CD4-positive, alpha-beta T cell treated with Interleukin-2 at 100 ng/mL for 4 hours (primary cell): ENCODE data around the gene SLC1A5.
"Not testable (repeated sequence)": the region's sequence is repeated elsewhere in the genome, so short reads cannot be mapped to it uniquely, and the experiment has no call there.

ENCODE experiments used
- DNase-seq: peaks from one replicate; pipeline ENCODE4 v3.0.0-alpha.2; 2020; ENCODE audit warnings: low spot score

SLC1A5 gene

DNA sequence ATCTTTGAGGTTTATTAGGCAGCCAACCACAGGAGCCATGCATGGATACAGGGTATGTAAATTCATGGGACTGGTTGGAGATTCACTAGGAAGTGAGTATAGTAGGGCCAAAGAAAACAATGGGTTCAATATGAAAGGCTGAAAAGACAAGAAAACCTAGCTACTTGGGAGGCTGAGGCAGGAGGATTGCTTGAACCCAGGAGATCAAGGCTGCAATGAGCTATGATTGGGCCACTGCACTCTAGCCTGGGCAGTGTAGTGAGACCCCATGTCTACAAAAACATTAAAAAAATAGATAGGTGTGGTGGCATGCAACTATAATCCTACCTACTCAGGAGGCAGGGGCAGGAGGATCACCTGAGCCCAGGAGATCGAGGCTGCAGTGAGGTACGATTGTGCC is 10.3 kb upstream of the SLC1A5 start:
- DNase-seq = no peak

DNA sequence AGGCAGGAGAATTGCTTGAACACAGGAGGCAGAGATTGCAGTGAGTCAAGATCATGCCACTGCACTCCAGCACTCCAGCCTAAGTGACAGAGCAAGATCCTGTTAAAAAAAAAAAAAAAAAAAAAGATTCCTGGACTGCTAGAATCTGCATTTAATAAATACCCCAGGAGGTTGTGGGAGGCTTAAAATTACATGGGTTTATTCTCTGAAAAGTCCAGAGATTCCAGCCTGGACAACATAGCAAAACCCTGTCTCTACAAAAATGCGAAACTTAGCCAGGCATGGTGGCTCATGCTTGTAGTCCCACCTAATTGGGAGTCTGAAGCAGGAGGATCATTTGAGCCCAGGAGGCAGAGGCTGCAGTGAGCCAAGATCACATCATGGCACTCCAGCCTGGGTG is 9.5 kb upstream of the SLC1A5 start:
- no peak for DNase-seq

DNA sequence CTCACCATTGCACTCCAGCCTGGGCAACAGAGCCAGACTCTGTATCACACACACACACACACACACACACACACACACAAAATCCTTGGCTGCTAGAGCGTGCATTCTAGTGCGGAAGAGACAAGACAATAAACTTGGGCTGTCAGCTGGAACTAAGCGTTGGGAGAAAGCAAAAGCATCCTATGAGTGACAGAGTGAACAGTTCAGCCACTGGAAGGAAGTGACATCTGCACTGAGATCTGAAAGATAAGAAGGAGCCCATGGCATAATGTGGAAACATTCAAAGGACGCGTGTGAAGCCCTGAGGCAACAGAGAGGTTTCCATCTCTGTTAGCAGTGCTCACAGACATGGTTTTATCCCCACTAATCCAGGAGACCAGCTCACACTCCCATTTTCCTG is 3.5 kb upstream of the SLC1A5 start:
- DNase-seq = peak; percentile 56

DNA sequence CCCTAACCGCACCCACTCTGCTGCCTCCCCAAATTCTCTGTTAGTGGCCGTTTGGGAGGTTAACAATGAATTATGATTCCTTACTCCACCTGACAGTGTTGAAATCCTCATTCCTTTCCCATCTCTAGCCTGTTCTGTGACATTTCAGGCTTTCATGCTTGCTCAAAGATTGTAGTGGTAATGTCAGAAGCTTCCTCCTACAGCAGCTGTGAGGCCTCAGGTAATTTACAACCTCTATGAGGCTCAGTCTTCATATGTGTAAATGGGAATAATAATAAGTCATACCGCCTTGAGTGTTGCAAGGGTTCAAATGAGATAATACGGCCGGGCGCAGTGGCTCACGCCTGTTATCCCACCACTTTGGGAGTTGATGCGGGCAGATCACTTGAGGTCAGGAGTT is 977 bp upstream of the SLC1A5 start:
- no peak for DNase-seq

DNA sequence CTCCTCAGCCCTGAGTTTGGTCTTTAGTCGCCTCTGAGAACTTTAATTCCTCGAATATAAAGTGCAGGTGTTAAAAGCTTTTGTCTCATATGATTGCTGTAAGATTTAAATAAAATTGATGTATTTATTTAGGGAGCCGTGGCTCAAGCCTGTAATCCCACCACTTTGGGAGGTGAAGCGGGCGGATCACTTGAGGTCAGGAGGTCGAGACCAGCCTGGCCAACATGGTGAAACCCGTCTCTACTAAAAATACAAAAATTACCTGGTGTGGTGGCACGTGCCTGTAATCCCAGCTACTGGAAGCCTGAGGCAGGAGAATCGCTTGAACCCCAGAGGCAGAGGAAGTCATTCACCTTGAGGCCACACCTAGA is 559 bp upstream of the SLC1A5 start:
- no peak for DNase-seq

DNA sequence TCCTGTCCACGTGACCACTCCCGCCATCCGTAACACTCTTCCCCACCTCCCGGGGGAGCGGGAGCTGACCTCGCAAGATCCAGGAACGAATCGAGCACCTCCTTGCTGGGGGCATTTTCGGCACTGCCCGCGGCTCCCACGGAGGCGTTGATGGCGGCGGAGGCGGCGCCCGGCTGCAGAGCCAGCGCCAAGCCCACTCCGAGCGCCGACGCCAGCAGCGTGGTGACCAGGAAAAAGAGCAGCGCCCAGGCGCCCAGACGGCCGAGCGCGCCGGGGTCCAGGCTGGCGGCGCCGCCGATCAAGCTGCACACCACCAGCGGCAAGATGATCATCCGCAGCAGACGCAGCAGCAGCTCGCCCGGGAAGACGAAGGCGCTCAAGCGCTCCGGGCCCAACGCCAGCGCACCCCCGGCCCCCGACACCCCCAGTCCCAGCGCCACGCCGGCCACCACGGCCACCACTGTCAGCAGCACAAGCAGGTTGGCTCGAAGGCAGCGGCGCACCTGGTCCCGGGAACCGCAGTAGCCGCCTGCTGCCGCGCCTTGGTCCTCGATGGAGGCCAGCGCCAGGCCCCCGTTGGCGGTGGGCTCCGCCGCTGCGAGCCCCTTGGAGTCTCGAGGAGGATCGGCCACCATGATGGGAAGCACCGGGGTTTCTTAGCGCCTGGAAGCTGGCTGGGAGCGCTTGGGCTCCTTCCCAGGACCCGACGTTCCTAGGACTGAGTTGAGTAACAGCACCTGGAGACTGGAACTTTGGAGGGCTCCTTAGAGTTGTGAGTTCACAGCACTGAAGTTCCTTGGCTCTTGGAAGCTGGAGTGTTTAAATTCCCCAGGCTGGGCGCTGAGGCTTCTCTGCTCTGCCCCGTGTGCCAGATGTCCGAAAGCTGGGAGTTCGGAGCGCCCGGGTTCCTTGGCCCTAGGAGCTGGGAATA is 798 bp downstream of the SLC1A5 start:
- no peak for DNase-seq

DNA sequence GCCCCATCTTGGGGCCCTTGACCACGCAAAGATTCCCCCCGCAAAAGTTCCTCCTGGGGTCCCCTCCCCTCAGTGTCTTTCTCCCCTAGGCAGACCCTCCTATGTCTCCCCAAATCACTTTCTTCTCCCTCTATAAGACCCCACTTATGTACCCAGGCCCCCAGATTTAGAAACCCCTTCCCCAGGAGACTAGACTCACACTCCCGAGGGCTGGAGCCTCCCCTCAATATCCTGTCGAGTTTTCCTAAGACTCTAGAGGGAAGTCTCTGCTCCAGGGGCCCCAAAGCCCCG is 1.4 kb downstream of the SLC1A5 start:
- no peak for DNase-seq

DNA sequence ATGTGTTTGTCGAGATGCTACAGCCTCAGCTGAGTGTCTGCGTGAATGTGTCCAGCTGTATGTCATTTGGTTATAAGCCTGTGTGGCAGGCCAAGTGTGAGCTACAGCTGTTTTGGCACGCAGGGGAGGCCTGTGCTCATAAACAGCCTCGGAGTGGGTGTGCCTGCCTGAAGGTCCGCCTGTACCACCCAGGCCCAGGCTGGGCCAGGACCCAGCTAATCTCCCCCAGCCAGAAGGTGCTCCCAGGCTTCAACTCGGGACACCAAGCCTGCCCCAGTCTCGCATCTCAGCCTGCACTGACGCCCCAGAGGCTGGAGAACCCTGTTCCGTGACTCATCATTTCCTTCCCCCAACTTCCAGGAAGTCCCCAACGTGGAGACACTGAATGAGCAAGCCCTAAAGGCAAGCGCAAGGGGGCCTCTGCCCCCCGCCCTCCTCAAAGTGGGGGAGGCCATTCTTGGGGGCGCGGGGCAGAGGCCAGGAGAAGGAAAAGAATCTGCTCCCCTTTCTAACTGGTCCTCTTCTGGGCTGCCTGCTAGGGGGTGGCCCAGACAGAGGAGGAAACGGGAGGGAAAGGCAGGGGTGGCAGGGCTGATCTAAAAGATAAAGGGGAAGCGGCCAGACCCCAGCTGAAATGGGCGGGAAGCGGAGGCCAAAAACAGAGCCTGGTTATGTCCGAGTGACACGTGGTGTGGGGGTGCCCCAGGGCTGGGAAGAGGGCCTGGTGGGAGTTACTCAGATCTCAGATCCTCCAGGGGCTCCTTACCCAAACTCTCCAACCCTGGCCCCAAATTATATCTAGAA is 2.0 kb downstream of the SLC1A5 start:
- DNase-seq = peak; percentile 91

DNA sequence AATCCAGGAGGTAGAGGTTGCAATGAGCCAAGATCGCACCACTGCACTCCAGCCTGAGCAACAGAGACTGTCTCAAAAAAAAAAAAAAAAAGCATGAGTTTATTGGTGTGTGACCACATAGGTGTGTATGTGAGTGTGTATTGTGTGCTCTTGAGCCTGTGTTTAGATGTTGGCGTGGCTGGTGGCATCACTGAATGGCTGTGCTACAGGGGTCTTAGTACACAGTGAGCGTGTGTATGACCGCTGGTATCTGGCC is 2.5 kb downstream of the SLC1A5 start:
- DNase-seq = peak; percentile 18

DNA sequence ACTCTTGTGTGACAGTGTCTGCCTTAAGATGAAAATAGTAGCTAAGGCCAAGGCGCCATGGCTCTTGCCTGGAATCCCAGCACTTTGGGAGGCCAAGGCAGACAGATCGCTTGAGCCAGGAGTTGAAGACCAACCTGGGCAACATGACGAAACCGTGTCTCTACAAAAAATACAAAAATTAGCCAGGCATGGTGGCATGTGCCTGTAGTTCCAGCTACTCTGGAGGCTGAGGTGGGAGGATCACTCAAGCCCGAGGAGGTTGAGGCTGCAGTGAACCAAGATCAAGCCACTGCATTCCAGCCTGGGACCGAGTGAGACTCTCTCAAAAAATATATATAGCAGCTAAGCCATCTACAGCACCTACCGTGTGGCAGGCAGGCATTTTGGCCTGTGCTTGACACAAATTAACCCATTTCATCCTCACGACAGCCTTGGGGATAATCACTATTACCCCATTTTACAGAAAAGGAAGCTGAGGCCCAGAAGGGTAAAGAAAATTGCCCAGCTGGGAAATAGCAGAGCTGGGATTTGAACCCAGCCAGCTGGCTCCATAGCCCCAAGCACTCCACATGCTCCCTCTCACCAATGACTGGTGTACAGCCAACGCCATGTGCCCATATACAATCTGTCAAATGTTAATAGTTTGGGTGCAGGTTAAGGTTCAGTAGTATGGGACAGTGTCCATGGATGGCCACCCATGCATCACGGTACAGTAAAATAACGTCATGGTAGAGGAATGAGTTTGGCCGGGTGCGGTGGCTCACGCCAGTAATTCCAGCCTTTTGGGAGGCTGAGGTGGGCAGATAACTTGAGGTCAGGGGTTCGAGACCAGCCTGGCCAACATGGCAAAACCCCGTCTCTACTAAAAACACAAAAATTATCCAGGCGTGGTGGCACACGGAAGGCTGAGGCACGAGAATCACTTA is 3.1 kb downstream of the SLC1A5 start:
- no peak for DNase-seq

DNA sequence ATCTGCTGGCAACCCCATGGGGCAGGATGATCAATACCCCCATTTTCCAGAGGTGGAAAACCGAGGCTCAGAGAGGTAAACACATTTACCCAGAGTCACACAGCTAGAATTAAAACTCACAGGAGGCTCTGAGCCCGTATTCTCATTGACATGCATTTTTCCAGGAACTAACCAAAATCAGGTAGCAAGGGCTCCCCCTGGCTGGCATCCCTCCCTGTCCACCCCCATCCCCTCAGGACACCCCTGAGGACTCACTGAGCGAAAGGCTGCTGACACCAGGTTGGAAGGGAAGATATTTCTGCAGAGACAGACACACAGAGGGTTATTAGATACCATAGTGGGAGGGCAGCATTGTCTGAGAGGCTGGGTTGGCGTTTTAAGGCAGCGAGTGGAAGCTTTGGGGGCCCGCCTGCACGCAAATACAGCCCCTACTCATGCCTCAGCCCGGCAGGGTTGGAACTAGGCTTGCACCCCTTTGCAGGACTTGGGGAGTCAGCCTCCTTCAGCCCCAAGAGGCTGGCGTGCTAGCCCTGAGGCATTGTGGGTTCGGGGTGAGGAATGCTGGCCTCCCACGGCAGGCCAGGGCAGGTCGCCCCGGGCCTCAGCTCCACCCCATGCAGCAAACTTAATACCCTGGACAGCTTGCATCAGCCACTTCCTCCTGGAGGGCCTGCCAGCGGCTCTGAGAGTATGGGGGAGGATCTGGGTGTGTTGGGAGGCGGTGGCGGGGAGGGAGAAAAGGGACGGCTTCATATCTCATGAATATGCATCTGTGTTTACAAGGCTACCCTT is 3.9 kb downstream of the SLC1A5 start:
- DNase-seq = peak; percentile 43

DNA sequence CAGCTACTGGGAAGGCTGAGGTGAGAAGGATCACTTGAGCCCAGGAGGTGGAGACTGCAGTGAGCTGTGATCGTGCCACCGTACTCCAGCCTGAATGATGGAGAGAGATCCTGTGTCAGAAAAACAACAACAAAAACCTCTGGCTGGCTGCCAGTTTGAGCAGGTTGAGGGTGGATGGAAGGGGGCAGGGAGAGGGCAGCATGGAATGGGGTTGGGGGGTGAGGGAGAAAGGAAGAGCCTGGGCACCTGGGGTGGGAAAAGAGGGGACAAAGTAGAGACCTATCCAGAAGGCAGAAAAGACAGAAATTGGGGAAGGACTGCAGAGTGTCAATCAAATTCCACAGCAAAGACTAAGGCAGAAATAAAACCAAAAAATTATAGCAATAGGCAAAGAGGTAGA is 4.7 kb downstream of the SLC1A5 start:
- no peak for DNase-seq

DNA sequence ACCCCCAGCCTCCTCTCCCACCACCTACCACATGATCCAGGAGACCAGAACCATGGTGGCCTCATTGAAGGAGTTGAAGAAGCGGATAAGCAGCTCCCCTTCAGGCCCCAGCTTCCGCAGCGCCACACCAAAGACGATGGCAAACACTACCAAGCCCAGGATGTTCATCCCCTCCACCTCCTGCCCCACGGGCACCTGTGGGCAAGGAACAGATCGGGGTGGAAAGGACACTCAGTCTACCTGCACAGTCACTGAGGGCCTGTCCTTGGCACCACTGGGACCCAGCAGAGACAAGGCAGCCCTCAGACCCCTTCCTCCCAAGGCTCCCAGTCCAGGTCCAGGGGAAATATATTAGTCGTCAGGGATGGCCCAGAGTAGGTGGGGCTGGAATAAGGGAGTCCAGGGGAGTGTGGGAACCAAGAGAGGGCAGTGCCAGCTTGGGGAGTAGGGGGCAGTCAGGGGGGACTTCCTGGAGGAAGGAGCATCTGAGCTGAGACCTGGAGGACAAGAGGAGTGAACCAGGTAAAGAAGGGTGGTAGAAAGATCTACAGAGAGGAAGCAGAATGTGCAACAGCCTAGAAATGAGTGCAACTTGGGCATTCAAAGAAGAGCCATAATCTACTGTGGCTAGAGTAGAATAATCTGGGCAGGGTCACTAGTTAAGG is 5.9 kb downstream of the SLC1A5 start:
- no peak for DNase-seq

DNA sequence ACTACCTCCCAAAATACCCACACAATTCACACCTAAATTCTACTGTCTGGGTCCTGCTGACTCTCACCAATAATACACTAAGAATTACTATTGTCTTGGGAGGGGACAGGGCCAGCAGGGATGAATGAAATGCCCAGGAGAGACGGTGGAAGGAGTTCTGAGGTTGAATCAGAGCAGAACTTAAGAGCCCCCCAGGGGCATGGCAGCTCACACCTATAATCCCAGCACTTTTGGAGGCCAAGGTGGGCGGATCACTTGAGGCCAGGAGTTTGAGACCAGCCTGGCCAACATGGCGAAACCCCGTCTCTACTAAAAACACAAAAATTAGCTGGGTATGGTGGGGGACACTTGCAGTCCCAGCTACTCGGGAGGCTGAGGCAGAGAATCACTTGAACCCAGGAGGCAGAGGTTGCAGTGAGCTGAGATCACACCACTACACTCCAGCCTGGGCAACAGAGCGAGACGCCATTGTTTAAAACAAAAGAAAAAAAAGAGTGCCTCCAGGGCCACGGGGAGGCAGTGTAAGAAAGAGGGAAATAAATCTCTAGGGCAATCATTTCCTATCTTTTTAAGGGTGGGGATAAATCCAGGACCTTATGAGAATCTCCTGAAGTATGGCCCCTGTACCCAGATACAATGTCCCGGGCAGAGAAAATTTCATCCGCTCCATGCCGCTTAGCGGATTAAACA is 10.3 kb downstream of the SLC1A5 start:
- not testable (repeated sequence) for DNase-seq

DNA sequence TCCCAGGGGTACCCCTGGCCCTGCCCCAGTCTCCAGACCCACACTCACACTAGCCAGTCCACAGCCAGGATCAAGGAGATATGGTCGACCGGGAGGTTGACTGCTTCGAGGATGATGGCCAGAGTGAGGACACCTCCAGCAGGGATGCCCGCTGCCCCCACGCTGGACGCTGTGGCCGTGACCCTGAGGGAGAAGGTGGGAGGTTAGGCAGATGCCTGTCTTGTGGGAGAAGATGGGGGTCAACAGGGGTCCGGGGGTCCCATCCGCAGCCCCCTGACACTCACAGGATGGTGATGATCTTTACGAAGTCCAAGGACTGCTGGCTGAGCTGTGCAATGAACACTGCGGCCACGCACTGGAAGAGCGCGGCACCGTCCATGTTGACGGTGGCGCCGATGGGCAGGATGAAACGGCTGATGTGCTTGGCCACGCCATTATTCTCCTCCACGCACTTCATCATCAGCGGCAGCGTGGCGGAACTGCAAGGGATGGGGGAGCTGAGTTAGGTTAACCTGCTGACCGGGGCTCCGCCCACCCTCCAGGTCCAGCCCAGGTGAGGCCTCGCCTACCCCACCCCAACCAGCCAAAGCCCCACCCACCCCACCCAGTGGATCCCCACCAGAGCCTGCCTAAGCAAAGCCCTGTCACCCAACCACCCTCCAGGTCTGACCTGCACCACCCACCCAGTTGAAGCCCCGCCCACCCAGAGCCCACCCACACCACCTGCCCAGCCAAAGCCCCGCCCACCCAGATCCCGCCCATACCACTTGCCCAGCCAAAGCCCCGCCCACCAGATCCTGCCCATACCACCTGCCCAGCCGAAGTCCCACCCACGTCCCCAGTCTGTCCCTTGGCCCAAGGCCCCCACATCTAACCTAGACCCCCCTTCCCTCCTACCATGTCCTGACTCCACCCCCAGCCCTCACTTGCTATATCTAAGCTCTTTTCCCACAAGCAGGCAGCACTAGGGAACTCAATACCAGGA is 11.2 kb downstream of the SLC1A5 start:
- DNase-seq = no peak

DNA sequence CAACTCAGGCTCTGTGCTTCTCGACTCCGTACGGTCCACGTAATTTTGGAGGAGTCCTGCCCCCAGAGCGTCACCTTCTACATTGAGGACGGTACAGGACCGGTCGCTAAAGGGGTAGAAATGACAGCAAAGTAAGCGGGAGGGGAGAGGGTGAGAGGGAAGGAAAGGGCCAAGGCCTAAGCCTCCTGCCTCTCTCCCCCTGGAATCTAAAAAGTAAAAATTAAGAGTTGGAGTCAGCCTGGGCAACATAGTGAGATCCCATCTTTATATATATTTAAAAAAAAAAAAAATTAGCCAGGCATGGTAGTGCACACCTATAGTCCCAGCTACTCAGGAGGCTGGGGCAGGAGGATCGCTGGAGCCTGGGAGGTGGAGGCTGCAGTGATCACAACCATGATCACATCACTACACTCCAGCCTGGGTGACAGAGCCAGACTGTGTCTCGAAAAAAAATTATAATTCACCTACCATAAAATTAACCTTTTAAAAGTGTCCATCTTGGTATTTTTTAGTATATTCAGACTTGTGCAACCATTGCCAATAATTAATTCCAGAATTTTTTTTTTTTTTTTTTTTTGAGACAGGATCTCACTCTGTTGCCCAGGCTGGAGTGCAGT is 12.6 kb downstream of the SLC1A5 start:
- DNase-seq = no peak

DNA sequence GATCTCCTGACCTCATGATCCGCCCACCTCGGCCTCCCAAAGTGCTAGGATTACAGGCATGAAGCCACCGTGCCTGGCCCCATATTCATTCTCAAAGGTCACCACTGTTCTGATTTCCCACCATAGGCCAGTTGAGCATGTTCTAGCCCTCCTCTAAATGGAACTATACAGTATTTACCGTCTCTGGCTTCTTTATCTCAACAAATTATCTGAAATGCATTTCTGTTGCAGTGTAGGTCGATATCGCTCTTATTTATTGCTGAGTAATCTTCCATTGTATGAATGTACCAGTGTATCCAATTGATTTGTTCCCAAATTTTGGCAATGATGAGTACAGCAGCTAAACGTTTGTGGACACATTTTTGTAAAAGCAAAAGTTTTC is 15.4 kb downstream of the SLC1A5 start:
- DNase-seq = no peak

DNA sequence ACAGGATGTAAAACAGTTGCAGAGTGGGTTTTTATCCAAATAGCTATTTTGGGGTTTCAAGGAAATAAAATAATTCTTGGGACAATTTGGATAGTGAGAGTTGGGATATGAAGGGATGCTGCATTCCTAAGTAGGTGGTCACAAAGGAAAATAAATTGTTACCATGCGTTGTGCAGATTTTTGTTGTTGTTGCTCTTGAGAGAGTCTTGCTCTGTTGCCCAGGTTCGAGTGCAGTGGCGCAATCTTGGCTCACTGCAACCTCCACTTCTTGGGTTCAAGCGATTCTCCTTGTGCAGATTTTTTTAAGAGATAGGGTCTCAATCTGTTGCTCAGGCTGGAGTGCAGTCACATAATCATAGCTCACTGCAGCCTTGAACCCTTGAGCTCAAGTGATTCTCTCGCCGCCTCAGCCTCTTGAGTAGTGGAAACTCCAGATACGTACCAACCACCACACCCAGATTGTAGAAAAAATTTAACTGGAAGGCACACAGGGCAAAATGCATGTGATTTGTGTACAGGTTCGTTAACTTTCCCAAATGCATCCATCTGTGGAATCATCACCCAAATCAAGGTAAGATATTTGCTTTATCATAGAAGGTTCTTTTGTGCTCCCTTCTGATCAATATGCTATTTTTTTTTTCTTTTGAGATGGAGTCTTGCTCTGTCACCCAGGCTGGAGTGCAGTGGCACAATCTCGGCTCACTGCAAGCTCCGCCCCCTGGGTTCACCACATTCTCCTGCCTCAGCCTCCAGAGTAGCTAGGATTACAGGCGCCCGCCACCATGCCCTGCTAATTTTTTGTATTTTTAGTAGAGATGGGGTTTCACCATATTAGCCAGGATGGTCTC is 16.0 kb downstream of the SLC1A5 start:
- no peak for DNase-seq
